Sigmoid colon (tissue), 4 donors: ENCODE measurements around the gene THAP4.

ENCODE experiments used
- CTCF ChIP-seq, 4 experiments: fragments of 450-650 bp in 3 of 4; fragments of 200-600 bp in 1 of 4; IDR thresholded peaks; one replicate each; pipeline ENCODE4 v1.5.1; 2016 to 2019; ENCODE audit warnings: antibody characterized with exemption in 4 of 4, mild to moderate bottlenecking in 3 of 4, moderate library complexity in 2 of 4
- EP300 ChIP-seq, 4 donors: sonication (generic); formaldehyde crosslinking; IDR thresholded peaks; one replicate each; pipeline ENCODE4 v1.6.1; 2017; ENCODE audit warnings: antibody characterized with exemption in 4 of 4
- POLR2A ChIP-seq, 2 donors: fragments of 450-650 bp; IDR thresholded peaks; one replicate each; pipeline ENCODE4 v1.6.1; 2016; ENCODE audit warnings: antibody characterized with exemption in 2 of 2, mild to moderate bottlenecking in 2 of 2, moderate library complexity in 2 of 2
- POLR2AphosphoS5 ChIP-seq, 4 donors: sonication (generic); formaldehyde crosslinking; IDR thresholded peaks; one replicate each; pipeline ENCODE4 v1.6.1; 2017; ENCODE audit warnings: antibody characterized with exemption in 4 of 4

GRCh38 chr2:241620419-241620769, 16.6 kb downstream of the THAP4 start:
- TF ChIP-seq POLR2A (IDR thresholded peaks at IDR 0.05) (no peak), POLR2AphosphoS5 (IDR thresholded peaks at IDR 0.05) (no peak), CTCF (IDR thresholded peaks at IDR 0.05) (no peak), EP300 (IDR thresholded peaks at IDR 0.05) (no peak)
